ENCODE measurements around the gene ANO10. TPM values are rescaled to one million over a fixed set of nuclear protein-coding genes. Genes with fewer than 3 reads are reported as not detected.

ANO10 gene
- total RNA-seq, 1 experiment from 2014 or later = 26.8 TPM

DNA sequence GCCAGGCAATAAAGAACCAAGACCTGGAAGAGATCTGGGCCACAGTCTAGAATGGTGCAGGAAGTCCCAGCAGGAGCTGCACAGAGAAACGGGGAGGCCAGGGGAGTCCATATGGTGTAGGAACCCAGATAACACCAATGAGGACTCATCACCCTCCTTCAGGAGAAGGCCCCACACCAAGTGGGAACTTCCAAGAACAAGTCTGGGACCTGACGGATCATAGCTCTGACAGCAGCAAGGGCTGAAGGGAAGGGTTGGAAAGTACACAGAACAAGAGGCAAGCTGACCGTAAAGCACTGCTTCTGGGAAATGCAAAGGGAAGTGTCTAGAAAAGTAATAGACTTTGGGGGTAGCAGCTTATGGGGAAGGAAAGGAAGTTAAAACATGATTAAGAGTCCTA, 34.5 kb downstream of the ANO10 start:
- no peaks in the 10 kb centered on the region for H3K36me3 Mint-ChIP-seq (ENCODE audit: insufficient read depth, unreplicated experiment)
- no peak for DNase-seq
- no peaks in the 10 kb centered on the region for H3K9me3 Mint-ChIP-seq (ENCODE audit: low read depth, unreplicated experiment)
- CTCF ChIA-PET = no interaction called here
- BruUV-seq (replicated peaks) = no TSS peak
- H3K4me1 Mint-ChIP-seq (ENCODE audit: low read depth, unreplicated experiment) = no peaks in the 10 kb centered on the region
- intact Hi-C loops (cut with micrococcal nuclease; ENCODE audit: unreplicated experiment) = no loop called here
- no peak overlapping the region for H3K4me3 Mint-ChIP-seq (ENCODE audit: low read depth, unreplicated experiment)
- no peak overlapping the region for H3K27ac Mint-ChIP-seq (ENCODE audit: unreplicated experiment)
- no peaks in the 10 kb centered on the region for H3K27me3 Mint-ChIP-seq (ENCODE audit: unreplicated experiment)
- TF ChIP-seq, protein P1, sequence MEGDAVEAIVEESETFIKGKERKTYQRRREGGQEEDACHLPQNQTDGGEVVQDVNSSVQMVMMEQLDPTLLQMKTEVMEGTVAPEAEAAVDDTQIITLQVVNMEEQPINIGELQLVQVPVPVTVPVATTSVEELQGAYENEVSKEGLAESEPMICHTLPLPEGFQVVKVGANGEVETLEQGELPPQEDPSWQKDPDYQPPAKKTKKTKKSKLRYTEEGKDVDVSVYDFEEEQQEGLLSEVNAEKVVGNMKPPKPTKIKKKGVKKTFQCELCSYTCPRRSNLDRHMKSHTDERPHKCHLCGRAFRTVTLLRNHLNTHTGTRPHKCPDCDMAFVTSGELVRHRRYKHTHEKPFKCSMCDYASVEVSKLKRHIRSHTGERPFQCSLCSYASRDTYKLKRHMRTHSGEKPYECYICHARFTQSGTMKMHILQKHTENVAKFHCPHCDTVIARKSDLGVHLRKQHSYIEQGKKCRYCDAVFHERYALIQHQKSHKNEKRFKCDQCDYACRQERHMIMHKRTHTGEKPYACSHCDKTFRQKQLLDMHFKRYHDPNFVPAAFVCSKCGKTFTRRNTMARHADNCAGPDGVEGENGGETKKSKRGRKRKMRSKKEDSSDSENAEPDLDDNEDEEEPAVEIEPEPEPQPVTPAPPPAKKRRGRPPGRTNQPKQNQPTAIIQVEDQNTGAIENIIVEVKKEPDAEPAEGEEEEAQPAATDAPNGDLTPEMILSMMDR (IDR thresholded peaks at IDR 0.05; ENCODE audit: unreplicated experiment) = no peak

DNA sequence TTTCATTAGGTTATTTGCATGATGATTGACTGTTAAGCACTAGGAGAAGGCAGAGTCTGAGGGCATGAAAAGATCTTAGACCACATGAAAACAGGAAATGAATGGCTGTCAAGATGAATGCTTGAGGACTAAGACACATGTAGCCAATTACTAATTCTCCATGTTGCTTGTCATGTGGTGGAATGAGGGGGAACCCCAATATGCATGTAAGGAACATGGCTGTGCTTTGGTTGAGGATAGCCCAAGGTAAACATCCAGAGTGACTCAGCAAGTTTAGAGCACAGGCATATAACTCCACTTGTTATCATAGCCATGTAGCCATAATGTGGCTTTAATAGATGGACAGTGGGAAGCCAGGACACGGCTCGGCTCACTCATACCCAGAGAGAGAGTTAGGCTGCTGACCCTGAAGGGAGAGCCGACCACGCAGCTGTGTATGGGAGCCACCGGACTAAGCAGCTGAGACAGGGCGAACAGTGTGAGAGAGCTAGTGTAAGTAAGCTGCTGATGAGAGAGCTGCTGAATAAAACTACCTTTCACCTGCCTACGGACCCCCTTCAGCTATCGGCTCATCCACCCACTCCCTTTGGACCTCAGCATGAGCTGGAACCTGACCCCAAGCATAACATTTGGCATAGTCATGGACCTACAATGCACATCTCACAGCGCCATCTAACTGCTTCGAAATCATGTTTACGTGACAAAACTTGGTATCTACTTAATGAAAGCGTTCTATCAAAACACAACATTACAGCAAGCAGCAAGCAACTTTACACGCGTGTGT, 37.6 kb downstream of the ANO10 start:
- Mint-ChIP-seq H3K4me1 (ENCODE audit: low read depth, unreplicated experiment) (no peaks in the 10 kb centered on the region), H3K9me3 (ENCODE audit: low read depth, unreplicated experiment) (no peaks in the 10 kb centered on the region), H3K27me3 (ENCODE audit: unreplicated experiment) (no peaks in the 10 kb centered on the region), H3K4me3 (ENCODE audit: low read depth, unreplicated experiment) (no peak overlapping the region), H3K36me3 (ENCODE audit: insufficient read depth, unreplicated experiment) (no peaks in the 10 kb centered on the region), H3K27ac (ENCODE audit: unreplicated experiment) (no peak overlapping the region)
- BruUV-seq (replicated peaks) = no TSS peak
- CTCF ChIA-PET = no interaction called here
- TF ChIP-seq, protein P1 (IDR thresholded peaks at IDR 0.05; ENCODE audit: unreplicated experiment) = no peak
- DNase-seq = no peak
- intact Hi-C loops (cut with micrococcal nuclease; ENCODE audit: unreplicated experiment) = no loop called here

DNA sequence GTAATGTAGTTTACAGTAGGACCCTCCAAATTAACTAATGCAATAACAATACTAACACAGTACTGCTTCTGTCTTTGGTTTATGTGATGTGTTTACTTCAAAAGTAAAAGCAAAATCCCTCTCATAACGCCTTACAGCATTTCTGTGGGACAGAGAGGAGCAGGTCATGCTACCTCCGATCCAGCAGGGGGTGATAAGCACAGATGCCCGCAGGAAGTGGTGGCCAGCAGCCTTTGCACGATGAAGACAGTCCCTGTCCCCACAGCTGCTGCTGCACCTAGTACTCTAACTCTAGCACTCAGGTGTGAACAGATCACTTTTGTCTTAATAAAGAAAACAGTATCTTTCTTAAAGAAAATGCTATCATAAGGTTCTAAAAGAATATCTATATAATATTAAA, 38.3 kb downstream of the ANO10 start:
- no peaks in the 10 kb centered on the region for H3K9me3 Mint-ChIP-seq (ENCODE audit: low read depth, unreplicated experiment)
- H3K36me3 Mint-ChIP-seq (ENCODE audit: insufficient read depth, unreplicated experiment) = no peaks in the 10 kb centered on the region
- TF ChIP-seq, protein P1 (IDR thresholded peaks at IDR 0.05; ENCODE audit: unreplicated experiment) = no peak
- no peak overlapping the region for H3K4me3 Mint-ChIP-seq (ENCODE audit: low read depth, unreplicated experiment)
- no TSS peak for BruUV-seq (replicated peaks)
- no peak overlapping the region for H3K27ac Mint-ChIP-seq (ENCODE audit: unreplicated experiment)
- DNase-seq = no peak
- CTCF ChIA-PET = no interaction called here
- H3K27me3 Mint-ChIP-seq (ENCODE audit: unreplicated experiment) = no peaks in the 10 kb centered on the region
- H3K4me1 Mint-ChIP-seq (ENCODE audit: low read depth, unreplicated experiment) = no peaks in the 10 kb centered on the region
- intact Hi-C loops (cut with micrococcal nuclease; ENCODE audit: unreplicated experiment) = no loop called here

DNA sequence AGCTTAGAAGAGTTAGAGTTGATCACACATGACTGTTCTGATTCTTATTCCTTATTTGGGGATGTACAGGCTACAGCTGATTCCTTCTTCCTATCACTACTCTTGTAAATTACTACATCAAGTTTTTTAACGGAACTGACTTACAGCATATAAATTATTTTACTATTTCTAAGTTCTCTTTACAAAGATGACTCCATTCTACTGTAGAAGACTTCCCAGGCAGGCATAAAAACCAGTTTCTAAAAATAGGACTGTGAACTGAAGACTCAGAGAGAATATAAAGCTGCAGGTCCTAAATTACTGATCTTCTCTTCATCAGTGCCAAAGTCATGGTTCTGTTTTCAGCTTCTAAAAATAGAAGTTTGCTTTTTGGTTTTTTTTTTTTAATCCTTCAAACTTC, 38.9 kb downstream of the ANO10 start:
- DNase-seq = no peak
- Mint-ChIP-seq H3K9me3 (ENCODE audit: low read depth, unreplicated experiment) (no peaks in the 10 kb centered on the region), H3K36me3 (ENCODE audit: insufficient read depth, unreplicated experiment) (no peaks in the 10 kb centered on the region), H3K27me3 (ENCODE audit: unreplicated experiment) (no peaks in the 10 kb centered on the region), H3K4me1 (ENCODE audit: low read depth, unreplicated experiment) (no peaks in the 10 kb centered on the region), H3K4me3 (ENCODE audit: low read depth, unreplicated experiment) (no peak overlapping the region), H3K27ac (ENCODE audit: unreplicated experiment) (no peak overlapping the region)
- CTCF ChIA-PET = interaction anchor here (0.7 kb wide), 1 partner anchor 457 kb away, joined by 3 read pairs; no protein-coding TSS in a partner anchor
- intact Hi-C loops (cut with micrococcal nuclease; ENCODE audit: unreplicated experiment) = no loop called here
- BruUV-seq (replicated peaks) = no TSS peak
- TF ChIP-seq, protein P1 (IDR thresholded peaks at IDR 0.05; ENCODE audit: unreplicated experiment) = no peak
